Neural cell (in vitro differentiated cells): ENCODE data around the gene P3H2. TPM values are rescaled to one million over a fixed set of nuclear protein-coding genes. Genes with fewer than 3 reads are reported as not detected.

Experiments used
- H2AFZ ChIP-seq: fragments of 200-600, 300-800 bp; sonication (generic), shearing (Covaris generic); 2 replicates; pipeline ENCODE4 v1.6.0; 2014; ENCODE audit warnings: low read depth, mild to moderate bottlenecking, antibody characterized with exemption, low read length, moderate library complexity
- H3F3A ChIP-seq: fragments of 200-600 bp; shearing (Covaris generic); 2 replicates; pipeline ENCODE4 v1.6.1; 2016; ENCODE audit warnings: mild to moderate bottlenecking, moderate library complexity, mixed read lengths, antibody characterized with exemption, low read length; ENCODE audit not compliant: insufficient read depth, poor library complexity, severe bottlenecking
- H3K27ac ChIP-seq: fragments of 200-600, 300-800 bp; sonication (generic), shearing (Covaris generic); 2 replicates; pipeline ENCODE4 v1.5.1; 2014; ENCODE audit warnings: mild to moderate bottlenecking, low read length, moderate library complexity
- H3K27me3 ChIP-seq: fragments of 300-800, 200-600 bp; sonication (generic), shearing (Covaris generic); 2 replicates; pipeline ENCODE4 v1.6.0; 2014; ENCODE audit warnings: mild to moderate bottlenecking, low read depth, low read length, moderate library complexity; ENCODE audit not compliant: insufficient read depth
- H3K36me3 ChIP-seq: fragments of 300-800, 200-600 bp; sonication (generic), shearing (Covaris generic); 2 replicates; pipeline ENCODE4 v1.5.1; 2014; ENCODE audit warnings: mild to moderate bottlenecking, antibody characterized with exemption, low read length, moderate library complexity; ENCODE audit not compliant: insufficient read depth
- H3K4me2 ChIP-seq: fragments of 300-800, 200-600 bp; sonication (generic), shearing (Covaris generic); 2 replicates; pipeline ENCODE4 v1.6.0; 2014; ENCODE audit warnings: mild to moderate bottlenecking, low read length
- H3K4me3 ChIP-seq: fragments of 300-800, 200-600 bp; sonication (generic), shearing (Covaris generic); 2 replicates; pipeline ENCODE4 v1.5.1; 2014; ENCODE audit warnings: mild to moderate bottlenecking, low read length, moderate library complexity
- H3K79me2 ChIP-seq: fragments of 200-600 bp; shearing (Covaris generic); replicated peaks from 2 replicates; pipeline ENCODE4 v1.6.0; 2014; ENCODE audit warnings: mild to moderate bottlenecking, low read length, moderate library complexity; ENCODE audit not compliant: insufficient read depth
- H3K9ac ChIP-seq: fragments of 300-800, 200-600 bp; sonication (generic), shearing (Covaris generic); 2 replicates; pipeline ENCODE4 v1.6.1; 2016; ENCODE audit warnings: mild to moderate bottlenecking, low read length, mixed read lengths
- H3K9me2 ChIP-seq: fragments of 200-600 bp; shearing (Covaris generic); 2 replicates; pipeline ENCODE4 v1.6.1; 2016; ENCODE audit warnings: mild to moderate bottlenecking, low read length, mixed read lengths; ENCODE audit not compliant: insufficient read depth
- H3K9me3 ChIP-seq: fragments of 200-600, 300-800 bp; sonication (generic), shearing (Covaris generic); 2 replicates; pipeline ENCODE4 v1.6.1; 2016; ENCODE audit warnings: mild to moderate bottlenecking, mixed run types, low read length, moderate library complexity, mixed read lengths
- H4K20me1 ChIP-seq: fragments of 200-600 bp; shearing (Covaris generic); 2 replicates; pipeline ENCODE4 v1.6.1; 2016; ENCODE audit warnings: mild to moderate bottlenecking, mixed run types; ENCODE audit not compliant: insufficient read depth
- EP300 ChIP-seq: fragments of 450-650 bp; conservative IDR thresholded peaks from 2 replicates; pipeline ENCODE4 v1.6.1; 2014; ENCODE audit warnings: antibody characterized with exemption, mild to moderate bottlenecking, moderate library complexity; ENCODE audit not compliant: poor library complexity, severe bottlenecking
- EZH2 ChIP-seq: fragments of 200-600, 300-800 bp; shearing (Covaris generic), sonication (generic); IDR thresholded peaks from 2 replicates; pipeline ENCODE4 v1.6.1; 2014; ENCODE audit warnings: antibody characterized with exemption, low read length, borderline replicate concordance, mild to moderate bottlenecking; ENCODE audit not compliant: insufficient read depth, poor library complexity, severe bottlenecking
- MXI1 ChIP-seq: fragments of 450-650 bp; conservative IDR thresholded peaks from 2 replicates; pipeline ENCODE4 v1.6.1; 2014; ENCODE audit warnings: antibody characterized with exemption, mild to moderate bottlenecking; ENCODE audit not compliant: poor library complexity, severe bottlenecking
- POLR2AphosphoS5 ChIP-seq: IDR thresholded peaks from 2 replicates; pipeline ENCODE4 v1.6.1; 2012
- RAD21 ChIP-seq: fragments of 450-650 bp; conservative IDR thresholded peaks from 2 replicates; pipeline ENCODE4 v1.6.1; 2014; ENCODE audit warnings: antibody characterized with exemption, mild to moderate bottlenecking, moderate library complexity
- SMC3 ChIP-seq: fragments of 450-650 bp; conservative IDR thresholded peaks from 2 replicates; pipeline ENCODE4 v1.6.1; 2014; ENCODE audit warnings: antibody characterized with exemption, mild to moderate bottlenecking, moderate library complexity; ENCODE audit not compliant: poor library complexity
- TAF1 ChIP-seq: IDR thresholded peaks from 2 replicates; pipeline ENCODE4 v1.6.1; 2012; ENCODE audit warnings: low read depth
- polyA plus RNA-seq: library from polyadenylated mRNA; depleted of rRNA; stranded (reverse); fragments of >200 nt; gene quantifications from 2 replicates; pipeline ENCODE4 v1.2.3, GENCODE V29; 2014
- TF ChIP-seq, protein P1 (sequence below): fragments of 450-650 bp; IDR thresholded peaks from 2 replicates; pipeline ENCODE4 v1.5.1; 2014; ENCODE audit warnings: antibody characterized with exemption, mild to moderate bottlenecking, moderate library complexity; ENCODE audit not compliant: poor library complexity, severe bottlenecking
- TF ChIP-seq, protein P2 (sequence below): IDR thresholded peaks from 2 replicates; pipeline ENCODE4 v1.6.1; 2012; ENCODE audit warnings: borderline replicate concordance

Gene P3H2
- polyA plus RNA-seq, 1 donor from 2014 or later = 0.68 TPM

DNA sequence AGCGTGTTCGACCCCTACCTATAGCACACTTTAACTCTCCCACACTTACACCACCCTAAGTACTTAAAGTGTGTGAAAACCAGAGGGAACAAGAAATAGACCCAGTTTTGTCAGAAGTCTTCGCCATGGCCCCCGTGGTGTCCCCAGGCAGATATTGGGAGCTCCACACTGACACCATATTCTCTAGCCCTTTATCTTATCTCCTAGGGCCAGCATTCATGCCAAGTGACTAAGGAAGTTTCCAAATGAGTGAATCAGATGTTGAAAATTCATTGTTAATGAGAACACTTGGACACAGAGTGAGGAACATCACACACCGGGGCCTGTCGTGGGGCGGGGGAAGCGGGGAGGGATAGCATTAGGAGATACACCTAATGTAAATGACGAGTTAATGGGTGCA is 31.8 kb downstream of the P3H2 start:
- H3K36me3 ChIP-seq = no peaks in the 10 kb centered on the region
- no peak overlapping the region for H3K27ac ChIP-seq
- H3K27me3 ChIP-seq = no peaks in the 10 kb centered on the region
- no peaks in the 10 kb centered on the region for H4K20me1 ChIP-seq
- H3K9ac ChIP-seq = no peak overlapping the region
- TF ChIP-seq RAD21 (no peak), MXI1 (no peak), TAF1 (no peak), POLR2AphosphoS5 (no peak), EP300 (no peak), EZH2 (no peak), SMC3 (no peak)
- TF ChIP-seq, protein P1, sequence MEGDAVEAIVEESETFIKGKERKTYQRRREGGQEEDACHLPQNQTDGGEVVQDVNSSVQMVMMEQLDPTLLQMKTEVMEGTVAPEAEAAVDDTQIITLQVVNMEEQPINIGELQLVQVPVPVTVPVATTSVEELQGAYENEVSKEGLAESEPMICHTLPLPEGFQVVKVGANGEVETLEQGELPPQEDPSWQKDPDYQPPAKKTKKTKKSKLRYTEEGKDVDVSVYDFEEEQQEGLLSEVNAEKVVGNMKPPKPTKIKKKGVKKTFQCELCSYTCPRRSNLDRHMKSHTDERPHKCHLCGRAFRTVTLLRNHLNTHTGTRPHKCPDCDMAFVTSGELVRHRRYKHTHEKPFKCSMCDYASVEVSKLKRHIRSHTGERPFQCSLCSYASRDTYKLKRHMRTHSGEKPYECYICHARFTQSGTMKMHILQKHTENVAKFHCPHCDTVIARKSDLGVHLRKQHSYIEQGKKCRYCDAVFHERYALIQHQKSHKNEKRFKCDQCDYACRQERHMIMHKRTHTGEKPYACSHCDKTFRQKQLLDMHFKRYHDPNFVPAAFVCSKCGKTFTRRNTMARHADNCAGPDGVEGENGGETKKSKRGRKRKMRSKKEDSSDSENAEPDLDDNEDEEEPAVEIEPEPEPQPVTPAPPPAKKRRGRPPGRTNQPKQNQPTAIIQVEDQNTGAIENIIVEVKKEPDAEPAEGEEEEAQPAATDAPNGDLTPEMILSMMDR = no peak
- TF ChIP-seq, protein P2, sequence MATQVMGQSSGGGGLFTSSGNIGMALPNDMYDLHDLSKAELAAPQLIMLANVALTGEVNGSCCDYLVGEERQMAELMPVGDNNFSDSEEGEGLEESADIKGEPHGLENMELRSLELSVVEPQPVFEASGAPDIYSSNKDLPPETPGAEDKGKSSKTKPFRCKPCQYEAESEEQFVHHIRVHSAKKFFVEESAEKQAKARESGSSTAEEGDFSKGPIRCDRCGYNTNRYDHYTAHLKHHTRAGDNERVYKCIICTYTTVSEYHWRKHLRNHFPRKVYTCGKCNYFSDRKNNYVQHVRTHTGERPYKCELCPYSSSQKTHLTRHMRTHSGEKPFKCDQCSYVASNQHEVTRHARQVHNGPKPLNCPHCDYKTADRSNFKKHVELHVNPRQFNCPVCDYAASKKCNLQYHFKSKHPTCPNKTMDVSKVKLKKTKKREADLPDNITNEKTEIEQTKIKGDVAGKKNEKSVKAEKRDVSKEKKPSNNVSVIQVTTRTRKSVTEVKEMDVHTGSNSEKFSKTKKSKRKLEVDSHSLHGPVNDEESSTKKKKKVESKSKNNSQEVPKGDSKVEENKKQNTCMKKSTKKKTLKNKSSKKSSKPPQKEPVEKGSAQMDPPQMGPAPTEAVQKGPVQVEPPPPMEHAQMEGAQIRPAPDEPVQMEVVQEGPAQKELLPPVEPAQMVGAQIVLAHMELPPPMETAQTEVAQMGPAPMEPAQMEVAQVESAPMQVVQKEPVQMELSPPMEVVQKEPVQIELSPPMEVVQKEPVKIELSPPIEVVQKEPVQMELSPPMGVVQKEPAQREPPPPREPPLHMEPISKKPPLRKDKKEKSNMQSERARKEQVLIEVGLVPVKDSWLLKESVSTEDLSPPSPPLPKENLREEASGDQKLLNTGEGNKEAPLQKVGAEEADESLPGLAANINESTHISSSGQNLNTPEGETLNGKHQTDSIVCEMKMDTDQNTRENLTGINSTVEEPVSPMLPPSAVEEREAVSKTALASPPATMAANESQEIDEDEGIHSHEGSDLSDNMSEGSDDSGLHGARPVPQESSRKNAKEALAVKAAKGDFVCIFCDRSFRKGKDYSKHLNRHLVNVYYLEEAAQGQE = no peak
- no peak overlapping the region for H2AFZ ChIP-seq
- no peaks in the 10 kb centered on the region for H3F3A ChIP-seq
- no peak overlapping the region for H3K4me2 ChIP-seq
- no peaks in the 10 kb centered on the region for H3K9me3 ChIP-seq
- H3K4me3 ChIP-seq = no peak overlapping the region
- H3K9me2 ChIP-seq = no peaks in the 10 kb centered on the region
- H3K79me2 ChIP-seq = no peaks in the 10 kb centered on the region

DNA sequence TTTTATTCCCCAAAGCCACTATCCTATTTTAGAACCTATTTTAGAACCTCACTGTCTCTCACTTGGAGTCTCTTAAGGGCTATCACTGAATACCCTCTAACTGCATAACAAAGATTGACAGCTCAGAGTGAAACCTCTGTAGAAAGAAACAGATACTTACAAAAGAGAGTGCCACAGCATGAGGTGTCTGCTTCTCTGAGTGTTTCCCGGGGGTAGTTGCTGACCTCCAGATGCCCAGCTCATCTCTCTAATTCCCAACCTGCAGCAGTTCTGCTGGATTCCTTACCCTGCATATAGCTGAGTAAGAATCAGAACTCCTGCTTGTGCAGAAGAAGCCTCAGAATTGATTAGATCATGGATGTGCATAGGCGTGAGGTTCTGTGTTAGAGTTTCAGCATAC is 34.5 kb downstream of the P3H2 start:
- Histone ChIP-seq H3K9me3 (no peaks in the 10 kb centered on the region), H3K4me2 (no peak overlapping the region), H3K4me3 (no peak overlapping the region), H4K20me1 (no peaks in the 10 kb centered on the region), H3K79me2 (no peaks in the 10 kb centered on the region), H3K27me3 (no peaks in the 10 kb centered on the region), H2AFZ (no peak overlapping the region), H3K27ac (no peak overlapping the region), H3K9ac (no peak overlapping the region), H3K36me3 (no peaks in the 10 kb centered on the region), H3K9me2 (no peaks in the 10 kb centered on the region), H3F3A (no peaks in the 10 kb centered on the region)
- TF ChIP-seq SMC3 = no peak
- TF ChIP-seq MXI1 = no peak
- TF ChIP-seq POLR2AphosphoS5 = no peak
- no peak for TF ChIP-seq EP300
- no peak for TF ChIP-seq RAD21
- TF ChIP-seq TAF1 = no peak
- no peak for TF ChIP-seq EZH2
- TF ChIP-seq, protein P1 = no peak
- TF ChIP-seq, protein P2 = no peak
